ENCODE measurements around the gene RNF144B. TPM values are rescaled to one million over a fixed set of nuclear protein-coding genes. Genes with fewer than 3 reads are reported as not detected.

The RNF144B gene
- total and polyA plus RNA-seq, 9 of the 15 experiments (the other 6 are each of a cell fraction or from before 2014, with no cell fraction given) = 0.01 TPM; not detected in 8

DNA sequence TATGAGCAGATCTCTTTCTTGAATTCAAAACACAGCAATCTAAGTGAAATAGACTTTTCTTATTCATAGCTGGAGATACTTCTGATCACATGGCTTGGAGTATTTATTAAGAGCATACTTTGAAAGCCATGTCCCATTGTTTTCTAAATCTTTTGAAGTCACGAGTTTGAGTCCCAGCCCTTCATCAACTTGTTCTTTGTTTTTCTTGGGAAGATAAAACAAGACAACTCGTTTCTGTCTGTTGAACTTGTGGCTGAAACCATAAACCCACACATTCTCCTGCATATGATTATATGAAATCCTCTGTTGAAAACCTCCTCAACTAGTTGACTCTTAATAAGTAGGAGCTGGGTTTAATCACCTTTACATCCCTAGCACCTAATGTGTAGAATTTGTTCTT lies 3.3 kb downstream of the RNF144B start:
- Histone ChIP-seq H3K9ac (ENCODE audit: insufficient read depth in 1 of 2, low read depth in 2 of 2, low read length in 2 of 2) (no peak overlapping the region), H3K9me1 (ENCODE audit: control insufficient read depth, insufficient read depth, low read length) (no peaks in the 10 kb centered on the region), H3K4me1 (replicated peaks in 1 of 2; ENCODE audit: control insufficient read depth in 2 of 2, insufficient read depth in 2 of 2, low read length in 2 of 2) (peaks cover 0 to 5% of the 10 kb centered on the region in 2 experiments; a peak in 2 of 5 replicates), H4K20me1 (replicated peaks; ENCODE audit: control insufficient read depth, insufficient read depth, low read length) (no peaks in the 10 kb centered on the region; the same call in 1 of the 2 replicates), H3K4me2 (ENCODE audit: insufficient read depth, low read length) (no peak overlapping the region), H3K79me2 (ENCODE audit: control insufficient read depth, insufficient read depth, low read length) (no peaks in the 10 kb centered on the region), H3K27ac (ENCODE audit: extremely low read depth, low read depth, low read length) (no peak overlapping the region), H3K9me3 (replicated peaks; ENCODE audit: control insufficient read depth, insufficient read depth, low read depth, low read length) (no peaks in the 10 kb centered on the region), H3K4me3 (no peak overlapping the region), H2AFZ (ENCODE audit: low read depth, low read length) (no peak overlapping the region), H3K36me3 (ENCODE audit: control insufficient read depth, insufficient read depth, low read length) (no peaks in the 10 kb centered on the region), H3K27me3 (ENCODE audit: control insufficient read depth in 2 of 2, insufficient read depth in 2 of 2, low read length in 2 of 2) (peaks cover 19 to 29% of the 10 kb centered on the region in 2 experiments)
- DNase-seq (ENCODE audit: extremely low read depth in 1 of 4, low spot score in 3 of 4) (no peak), FAIRE-seq (no peak), ATAC-seq (no peak)
- in situ Hi-C loops (cut with MboI) = no loop called here
- POLR2A ChIA-PET = no interaction called here
- BruUV-seq (replicated peaks) = no TSS peak
- intact Hi-C loops (cut with micrococcal nuclease) = no loop called here
- WGBS (ENCODE audit: insufficient coverage, low coverage, missing lambda C conversion rate) = 2% methylated on average over 2 of the region's 2 CpGs
- CTCF ChIA-PET (ENCODE audit: low intra/inter-chr PET ratio) = no interaction called here
- no peak for TF ChIP-seq HDAC8 (tag; IDR thresholded peaks at IDR 0.05)
- no peak for TF ChIP-seq XRCC3 (IDR thresholded peaks at IDR 0.05)

DNA sequence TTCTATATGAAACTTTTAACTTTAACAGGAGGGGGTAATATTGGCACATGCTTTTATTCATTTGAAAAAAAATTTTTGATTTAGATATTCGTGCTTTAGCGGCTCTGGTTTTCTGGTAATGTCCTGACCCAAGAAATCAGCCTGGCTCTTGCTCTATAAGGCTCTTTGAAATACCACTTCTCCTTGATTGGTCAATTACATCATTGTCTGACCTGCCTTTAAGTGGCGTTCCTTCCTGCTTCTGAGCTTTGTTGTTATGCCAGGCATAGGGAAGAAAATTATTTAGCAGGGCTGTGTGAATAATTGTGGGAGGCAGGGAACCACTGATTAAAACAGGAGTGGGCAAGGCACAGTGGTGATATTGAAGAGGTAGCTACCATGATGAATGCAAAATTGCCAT lies 3.9 kb downstream of the RNF144B start:
- Histone ChIP-seq H3K79me2 (ENCODE audit: control insufficient read depth, insufficient read depth, low read length) (no peaks in the 10 kb centered on the region), H3K27me3 (ENCODE audit: control insufficient read depth in 2 of 2, insufficient read depth in 2 of 2, low read length in 2 of 2) (peaks cover 19 to 28% of the 10 kb centered on the region in 2 experiments), H3K36me3 (ENCODE audit: control insufficient read depth, insufficient read depth, low read length) (no peaks in the 10 kb centered on the region), H3K9ac (ENCODE audit: insufficient read depth in 1 of 2, low read depth in 2 of 2, low read length in 2 of 2) (no peak overlapping the region), H3K4me1 (replicated peaks in 1 of 2; ENCODE audit: control insufficient read depth in 2 of 2, insufficient read depth in 2 of 2, low read length in 2 of 2) (peaks cover 0 to 5% of the 10 kb centered on the region in 2 experiments; a peak in 2 of 5 replicates), H3K9me3 (replicated peaks; ENCODE audit: control insufficient read depth, insufficient read depth, low read depth, low read length) (no peaks in the 10 kb centered on the region), H4K20me1 (replicated peaks; ENCODE audit: control insufficient read depth, insufficient read depth, low read length) (no peaks in the 10 kb centered on the region; the same call in 1 of the 2 replicates), H3K4me3 (no peak overlapping the region), H3K4me2 (ENCODE audit: insufficient read depth, low read length) (no peak overlapping the region), H2AFZ (ENCODE audit: low read depth, low read length) (no peak overlapping the region), H3K27ac (ENCODE audit: extremely low read depth, low read depth, low read length) (no peak overlapping the region), H3K9me1 (ENCODE audit: control insufficient read depth, insufficient read depth, low read length) (no peaks in the 10 kb centered on the region)
- no peak for ATAC-seq
- DNase-seq (ENCODE audit: extremely low read depth in 1 of 4, low spot score in 3 of 4) = no peak
- no peak for FAIRE-seq
- WGBS (ENCODE audit: insufficient coverage, low coverage, missing lambda C conversion rate) = 0% methylated on average over 3 of the region's 3 CpGs
- no TSS peak for BruUV-seq (replicated peaks)
- intact Hi-C loops (cut with micrococcal nuclease) (no loop called here), in situ Hi-C loops (cut with MboI) (no loop called here)
- POLR2A ChIA-PET = no interaction called here
- CTCF ChIA-PET (ENCODE audit: low intra/inter-chr PET ratio) = no interaction called here
- no peak for TF ChIP-seq SRSF1 (IDR thresholded peaks at IDR 0.05; ENCODE audit: low read depth, low read length)
- TF ChIP-seq, protein P1, sequence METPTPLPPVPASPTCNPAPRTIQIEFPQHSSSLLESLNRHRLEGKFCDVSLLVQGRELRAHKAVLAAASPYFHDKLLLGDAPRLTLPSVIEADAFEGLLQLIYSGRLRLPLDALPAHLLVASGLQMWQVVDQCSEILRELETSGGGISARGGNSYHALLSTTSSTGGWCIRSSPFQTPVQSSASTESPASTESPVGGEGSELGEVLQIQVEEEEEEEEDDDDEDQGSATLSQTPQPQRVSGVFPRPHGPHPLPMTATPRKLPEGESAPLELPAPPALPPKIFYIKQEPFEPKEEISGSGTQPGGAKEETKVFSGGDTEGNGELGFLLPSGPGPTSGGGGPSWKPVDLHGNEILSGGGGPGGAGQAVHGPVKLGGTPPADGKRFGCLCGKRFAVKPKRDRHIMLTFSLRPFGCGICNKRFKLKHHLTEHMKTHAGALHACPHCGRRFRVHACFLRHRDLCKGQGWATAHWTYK (CRISPR knock-in tag; IDR thresholded peaks at IDR 0.05) = no peak
- no peak for TF ChIP-seq CEBPG (CRISPR knock-in tag; IDR thresholded peaks at IDR 0.05)
- no peak for TF ChIP-seq CEBPG (tag; conservative IDR thresholded peaks at IDR 0.05 in 1 of 2, IDR thresholded peaks at IDR 0.05 in 1 of 2)
- no peak for TF ChIP-seq FOS (IDR thresholded peaks at IDR 0.05; ENCODE audit: extremely low read depth, insufficient read length)
- no peak for TF ChIP-seq ZBTB1 (CRISPR knock-in tag; IDR thresholded peaks at IDR 0.05; ENCODE audit: borderline replicate concordance, low read depth)
- TF ChIP-seq, protein P2, sequence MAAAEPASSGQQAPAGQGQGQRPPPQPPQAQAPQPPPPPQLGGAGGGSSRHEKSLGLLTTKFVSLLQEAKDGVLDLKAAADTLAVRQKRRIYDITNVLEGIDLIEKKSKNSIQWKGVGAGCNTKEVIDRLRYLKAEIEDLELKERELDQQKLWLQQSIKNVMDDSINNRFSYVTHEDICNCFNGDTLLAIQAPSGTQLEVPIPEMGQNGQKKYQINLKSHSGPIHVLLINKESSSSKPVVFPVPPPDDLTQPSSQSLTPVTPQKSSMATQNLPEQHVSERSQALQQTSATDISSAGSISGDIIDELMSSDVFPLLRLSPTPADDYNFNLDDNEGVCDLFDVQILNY (CRISPR knock-in tag; IDR thresholded peaks at IDR 0.05) = no peak
- TF ChIP-seq ZFP1 (CRISPR knock-in tag; IDR thresholded peaks at IDR 0.05) = no peak
- TF ChIP-seq, protein P3, sequence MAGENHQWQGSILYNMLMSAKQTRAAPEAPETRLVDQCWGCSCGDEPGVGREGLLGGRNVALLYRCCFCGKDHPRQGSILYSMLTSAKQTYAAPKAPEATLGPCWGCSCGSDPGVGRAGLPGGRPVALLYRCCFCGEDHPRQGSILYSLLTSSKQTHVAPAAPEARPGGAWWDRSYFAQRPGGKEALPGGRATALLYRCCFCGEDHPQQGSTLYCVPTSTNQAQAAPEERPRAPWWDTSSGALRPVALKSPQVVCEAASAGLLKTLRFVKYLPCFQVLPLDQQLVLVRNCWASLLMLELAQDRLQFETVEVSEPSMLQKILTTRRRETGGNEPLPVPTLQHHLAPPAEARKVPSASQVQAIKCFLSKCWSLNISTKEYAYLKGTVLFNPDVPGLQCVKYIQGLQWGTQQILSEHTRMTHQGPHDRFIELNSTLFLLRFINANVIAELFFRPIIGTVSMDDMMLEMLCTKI (IDR thresholded peaks at IDR 0.05; ENCODE audit: partially characterized antibody) = no peak
- no peak for TF ChIP-seq ZNF561 (CRISPR knock-in tag; conservative IDR thresholded peaks at IDR 0.05)
- no peak for TF ChIP-seq HEY1 (CRISPR knock-in tag; IDR thresholded peaks at IDR 0.05; ENCODE audit: borderline replicate concordance)
- TF ChIP-seq RNF2 (IDR thresholded peaks at IDR 0.05) = no peak

All from K562 (cell line).